Measurements from ENCODE around the gene FEZF1. TPM values are rescaled to one million over a fixed set of nuclear protein-coding genes. Genes with fewer than 3 reads are reported as not detected.
"Not testable (repeated sequence)": the region's sequence is repeated elsewhere in the genome, so short reads cannot be mapped to it uniquely, and the experiment has no call there.

FEZF1 gene
- total RNA-seq, 1 donor from 2014 or later, result not detected

GRCh38 chr7:122291189-122291588 lies 13.4 kb downstream of the FEZF1 start:
- no peak for TF ChIP-seq CTCF (conservative IDR thresholded peaks at IDR 0.05; ENCODE audit: low read depth, low read length)
- DNase-seq (ENCODE audit: low read depth), result no peak
- no peak overlapping the region for H3K4me3 ChIP-seq (ENCODE audit: low read depth, low read length)

- TF ChIP-seq CTCF (conservative IDR thresholded peaks at IDR 0.05; ENCODE audit: low read depth, low read length), result peak; percentile 3
- no peak overlapping the region for H3K4me3 ChIP-seq (ENCODE audit: low read depth, low read length)
- DNase-seq (ENCODE audit: low read depth), result no peak
Measured at GRCh38 chr7:122290476-122290875, 14.1 kb downstream of the FEZF1 start.

GRCh38 chr7:122289426-122289825 lies 15.1 kb downstream of the FEZF1 start:
- DNase-seq (ENCODE audit: low read depth), result no peak
- TF ChIP-seq CTCF (conservative IDR thresholded peaks at IDR 0.05; ENCODE audit: low read depth, low read length), result no peak
- H3K4me3 ChIP-seq (ENCODE audit: low read depth, low read length), result no peak overlapping the region

GRCh38 chr7:122284608-122285007 lies 19.9 kb downstream of the FEZF1 start:
- DNase-seq (ENCODE audit: low read depth); H3K4me3 ChIP-seq (ENCODE audit: low read depth, low read length): not testable (repeated sequence)

GRCh38 chr7:122273117-122273516 lies 31.4 kb downstream of the FEZF1 start:
- TF ChIP-seq CTCF (conservative IDR thresholded peaks at IDR 0.05; ENCODE audit: low read depth, low read length), result no peak
- DNase-seq (ENCODE audit: low read depth), result no peak
- no peak overlapping the region for H3K4me3 ChIP-seq (ENCODE audit: low read depth, low read length)

GRCh38 chr7:122269241-122269640 lies 35.3 kb downstream of the FEZF1 start:
- H3K4me3 ChIP-seq (ENCODE audit: low read depth, low read length), result no peak overlapping the region
- no peak for DNase-seq (ENCODE audit: low read depth)
- no peak for TF ChIP-seq CTCF (conservative IDR thresholded peaks at IDR 0.05; ENCODE audit: low read depth, low read length)

GRCh38 chr7:122268101-122268500 lies 36.4 kb downstream of the FEZF1 start:
- H3K4me3 ChIP-seq (ENCODE audit: low read depth, low read length), result no peak overlapping the region
- DNase-seq (ENCODE audit: low read depth), result no peak
- no peak for TF ChIP-seq CTCF (conservative IDR thresholded peaks at IDR 0.05; ENCODE audit: low read depth, low read length)

GRCh38 chr7:122262246-122262645 lies 42.3 kb downstream of the FEZF1 start:
- H3K4me3 ChIP-seq (ENCODE audit: low read depth, low read length), result no peak overlapping the region
- TF ChIP-seq CTCF (conservative IDR thresholded peaks at IDR 0.05; ENCODE audit: low read depth, low read length), result no peak
- no peak for DNase-seq (ENCODE audit: low read depth)
